NT2/D1 (cell line): ENCODE results near the gene PAPPA2.

Source experiments
- DNase-seq: peaks from one replicate; pipeline ENCODE4 v3.0.0-alpha.2; 2011; ENCODE audit warnings: low read depth, low spot score
- H3K27me3 ChIP-seq: 2 replicates; pipeline ENCODE4 v1.6.0; 2011; ENCODE audit warnings: mild to moderate bottlenecking; ENCODE audit not compliant: insufficient read length, insufficient read depth
- H3K36me3 ChIP-seq: 2 replicates; pipeline ENCODE4 v1.6.1; 2011; ENCODE audit warnings: mild to moderate bottlenecking, low read length, mixed read lengths; ENCODE audit not compliant: insufficient read depth, insufficient read length
- H3K4me1 ChIP-seq: 2 replicates; pipeline ENCODE4 v1.5.1; 2011; ENCODE audit not compliant: insufficient read depth, insufficient read length
- H3K4me3 ChIP-seq: 2 replicates; pipeline ENCODE4 v1.5.1; 2011; ENCODE audit warnings: low read depth; ENCODE audit not compliant: insufficient read length
- H3K9ac ChIP-seq: 2 replicates; pipeline ENCODE4 v1.6.0; 2011; ENCODE audit warnings: low read depth; ENCODE audit not compliant: insufficient read length
- H3K9me3 ChIP-seq: 2 replicates; pipeline ENCODE4 v1.5.1; 2011; ENCODE audit warnings: mild to moderate bottlenecking, low read length; ENCODE audit not compliant: insufficient read depth
- SUZ12 ChIP-seq: IDR thresholded peaks from 2 replicates; pipeline ENCODE4 v1.6.1; 2011; ENCODE audit not compliant: insufficient read length, insufficient read depth; ENCODE audit errors: extremely low read depth
- YY1 ChIP-seq: IDR thresholded peaks from 2 replicates; pipeline ENCODE4 v1.6.1; 2011; ENCODE audit not compliant: insufficient read length, insufficient read depth
- ZNF274 ChIP-seq: IDR thresholded peaks from 2 replicates; pipeline ENCODE4 v1.6.1; 2011; ENCODE audit warnings: mild to moderate bottlenecking, low read depth, low read length

The PAPPA2 gene

GRCh38 chr1:176466514-176466913 is 3.5 kb downstream of the PAPPA2 start:
- Histone ChIP-seq H3K9ac (no peak overlapping the region), H3K27me3 (no peaks in the 10 kb centered on the region), H3K36me3 (no peaks in the 10 kb centered on the region), H3K4me1 (no peaks in the 10 kb centered on the region), H3K4me3 (no peak overlapping the region), H3K9me3 (no peaks in the 10 kb centered on the region)
- peak; percentile 47 for DNase-seq
- TF ChIP-seq ZNF274 (no peak), YY1 (no peak), SUZ12 (no peak)

- Histone ChIP-seq H3K9ac (no peak overlapping the region), H3K4me3 (no peak overlapping the region), H3K9me3 (no peaks in the 10 kb centered on the region), H3K27me3 (no peaks in the 10 kb centered on the region), H3K36me3 (no peaks in the 10 kb centered on the region), H3K4me1 (no peaks in the 10 kb centered on the region)
- no peak for DNase-seq
- TF ChIP-seq YY1 (no peak), SUZ12 (no peak), ZNF274 (no peak)
Measured at GRCh38 chr1:176469450-176470010, 6.6 kb downstream of the PAPPA2 start.

- H3K27me3 ChIP-seq: no peaks in the 10 kb centered on the region
- H3K4me3 ChIP-seq: no peak overlapping the region
- H3K9me3 ChIP-seq: no peaks in the 10 kb centered on the region
- no peaks in the 10 kb centered on the region for H3K4me1 ChIP-seq
- H3K36me3 ChIP-seq: no peaks in the 10 kb centered on the region
- TF ChIP-seq YY1: no peak
- TF ChIP-seq SUZ12: no peak
- no peak for TF ChIP-seq ZNF274
- DNase-seq: no peak
- no peak overlapping the region for H3K9ac ChIP-seq
Measured at GRCh38 chr1:176471338-176472121, 8.6 kb downstream of the PAPPA2 start.

GRCh38 chr1:176479971-176480370 is 17.0 kb downstream of the PAPPA2 start:
- H3K27me3 ChIP-seq: no peaks in the 10 kb centered on the region
- peaks cover 2% of the 10 kb centered on the region for H3K4me1 ChIP-seq
- no peak overlapping the region for H3K9ac ChIP-seq
- H3K36me3 ChIP-seq: no peaks in the 10 kb centered on the region
- no peak for DNase-seq
- no peak overlapping the region for H3K4me3 ChIP-seq
- H3K9me3 ChIP-seq: no peaks in the 10 kb centered on the region
- no peak for TF ChIP-seq YY1
- no peak for TF ChIP-seq SUZ12
- no peak for TF ChIP-seq ZNF274

- no peak overlapping the region for H3K9ac ChIP-seq
- H3K4me3 ChIP-seq: no peak overlapping the region
- no peak for DNase-seq
- no peak for TF ChIP-seq YY1
- TF ChIP-seq SUZ12: no peak
- no peak for TF ChIP-seq ZNF274
- H3K27me3 ChIP-seq: no peaks in the 10 kb centered on the region
- H3K9me3 ChIP-seq: no peaks in the 10 kb centered on the region
- H3K4me1 ChIP-seq: peaks cover 2% of the 10 kb centered on the region
- H3K36me3 ChIP-seq: no peaks in the 10 kb centered on the region
Measured at GRCh38 chr1:176480750-176481149, 17.8 kb downstream of the PAPPA2 start.

- DNase-seq: no peak
- no peak overlapping the region for H3K4me3 ChIP-seq
- H3K9me3 ChIP-seq: no peaks in the 10 kb centered on the region
- no peak for TF ChIP-seq SUZ12
- no peak for TF ChIP-seq YY1
- TF ChIP-seq ZNF274: no peak
- H3K36me3 ChIP-seq: no peaks in the 10 kb centered on the region
- peaks cover under 1% of the 10 kb centered on the region for H3K4me1 ChIP-seq
- H3K27me3 ChIP-seq: no peaks in the 10 kb centered on the region
- H3K9ac ChIP-seq: no peak overlapping the region
Measured at GRCh38 chr1:176485083-176485482, 22.1 kb downstream of the PAPPA2 start.

- no peak overlapping the region for H3K9ac ChIP-seq
- H3K27me3 ChIP-seq: no peaks in the 10 kb centered on the region
- H3K9me3 ChIP-seq: no peaks in the 10 kb centered on the region
- DNase-seq: no peak
- no peak overlapping the region for H3K4me3 ChIP-seq
- H3K4me1 ChIP-seq: no peaks in the 10 kb centered on the region
- H3K36me3 ChIP-seq: no peaks in the 10 kb centered on the region
- TF ChIP-seq SUZ12 (no peak), YY1 (no peak), ZNF274 (no peak)
Measured at GRCh38 chr1:176494436-176494835, 31.5 kb downstream of the PAPPA2 start.
